A673 (cell line): Measurements from ENCODE around the gene NCKAP5. TPM values are rescaled to one million over a fixed set of nuclear protein-coding genes. Genes with fewer than 3 reads are reported as not detected.

Experiments
- BruUV-seq: library from RNA; stranded (reverse); fragments of 400-500 nt; replicated peaks from 2 replicates; lab custom pipeline; 2021; lab: Mats Ljungman, UMichigan
- CTCF ChIA-PET: fragments of 300-600 bp; sonication (Branson Sonifier 250); formaldehyde crosslinking; loops from one replicate; lab custom pipeline; 2022; ENCODE audit warnings: antibody characterized with exemption; lab: Charles Lee
- POLR2A ChIA-PET: fragments of 300-600 bp; sonication (Branson Sonifier 250); formaldehyde crosslinking; loops from one replicate; lab custom pipeline; 2022; ENCODE audit warnings: antibody characterized with exemption; ENCODE audit not compliant: low non-redundant PET; lab: Charles Lee
- DNase-seq: peaks from one replicate; pipeline ENCODE4 v3.0.0-alpha.2; 2015; ENCODE audit warnings: low spot score
- H3K27ac ChIP-seq: fragments of 200-600 bp; sonication (generic); 2 replicates; pipeline ENCODE4 v1.5.1; 2016; ENCODE audit warnings: mixed run types, low read depth, mild to moderate bottlenecking, mixed read lengths, antibody characterized with exemption, low read length; ENCODE audit not compliant: poor library complexity, severe bottlenecking
- H3K27me3 ChIP-seq: fragments of 200-600 bp; sonication (generic); replicated peaks from 2 replicates; pipeline ENCODE4 v1.6.1; 2017; ENCODE audit warnings: mixed run types, low read depth, mild to moderate bottlenecking, mixed read lengths, antibody characterized with exemption, low read length; ENCODE audit not compliant: insufficient read depth, poor library complexity
- H3K36me3 ChIP-seq: fragments of 200-600 bp; sonication (generic); 2 replicates; pipeline ENCODE4 v1.6.1; 2016; ENCODE audit warnings: mixed run types, mild to moderate bottlenecking, mixed read lengths, antibody characterized with exemption, low read length; ENCODE audit not compliant: insufficient read depth, poor library complexity, severe bottlenecking
- H3K4me1 ChIP-seq: fragments of 200-600 bp; sonication (generic); 2 replicates; pipeline ENCODE4 v1.6.1; 2017; ENCODE audit warnings: mixed run types, mild to moderate bottlenecking, mixed read lengths, antibody characterized with exemption, low read length; ENCODE audit not compliant: insufficient read depth, poor library complexity, severe bottlenecking
- H3K4me3 ChIP-seq: fragments of 200-600 bp; sonication (generic); 2 replicates; pipeline ENCODE4 v1.5.1; 2016; ENCODE audit warnings: low read depth, mixed run types, mild to moderate bottlenecking, mixed read lengths, low read length; ENCODE audit not compliant: poor library complexity, severe bottlenecking
- H3K9me3 ChIP-seq: fragments of 200-600 bp; sonication (generic); 2 replicates; pipeline ENCODE4 v1.6.1; 2016; ENCODE audit warnings: mixed run types, low read depth, mild to moderate bottlenecking, mixed read lengths, antibody characterized with exemption, low read length; ENCODE audit not compliant: poor library complexity, severe bottlenecking
- EZH2 ChIP-seq: fragments of 200-600 bp; sonication (generic); IDR thresholded peaks from 2 replicates; pipeline ENCODE4 v1.6.1; 2017; ENCODE audit warnings: borderline replicate concordance, low read depth, mild to moderate bottlenecking, mixed read lengths, antibody characterized with exemption, low read length; ENCODE audit not compliant: poor library complexity, severe bottlenecking
- intact Hi-C: fragments of 100-400 bp; cut with micrococcal nuclease; formaldehyde crosslinking; loops from one replicate; pipeline ENCODE4 v1.10.0; 2022; ENCODE audit not compliant: unreplicated experiment
- total RNA-seq: library from RNA; stranded (reverse); gene quantifications from 2 replicates; pipeline ENCODE4 v1.2.3, GENCODE V29; 2021
- TF ChIP-seq, protein P1 (sequence below): fragments of 300-800, 200-600 bp; sonication (generic); conservative IDR thresholded peaks from 2 replicates; pipeline ENCODE4 v1.5.1; 2017; ENCODE audit warnings: low read depth, mild to moderate bottlenecking, antibody characterized with exemption, low read length, moderate library complexity, mixed read lengths

NCKAP5 gene
- total RNA-seq, 1 experiment from 2014 or later = 26.6 TPM

DNA sequence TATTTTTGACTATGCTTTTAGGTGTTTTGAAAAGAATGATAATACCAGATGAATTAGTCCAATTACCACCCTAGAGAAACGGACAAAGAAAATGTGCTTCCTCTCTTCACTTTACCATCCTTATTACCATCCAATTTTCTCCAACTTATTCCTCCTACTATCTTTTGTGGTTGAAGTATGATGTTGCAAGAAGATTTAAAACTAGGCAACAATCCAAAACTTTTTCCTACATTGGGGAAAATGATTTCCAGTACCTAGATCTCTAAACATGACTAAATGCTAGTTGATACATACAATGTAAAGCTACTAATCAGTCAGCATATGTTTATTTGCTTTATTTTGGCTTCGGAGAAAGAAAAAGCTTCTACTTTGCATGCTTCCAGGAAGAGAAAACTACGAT lies 543.3 kb downstream of the NCKAP5 start:
- peak; percentile 13 for DNase-seq
- POLR2A ChIA-PET = no interaction called here
- BruUV-seq = no TSS peak
- no peak overlapping the region for H3K4me3 ChIP-seq
- H3K27ac ChIP-seq = no peak overlapping the region
- no peaks in the 10 kb centered on the region for H3K27me3 ChIP-seq
- H3K9me3 ChIP-seq = no peaks in the 10 kb centered on the region
- H3K36me3 ChIP-seq = no peaks in the 10 kb centered on the region
- intact Hi-C loops = no loop called here
- CTCF ChIA-PET = no interaction called here
- TF ChIP-seq, protein P1, sequence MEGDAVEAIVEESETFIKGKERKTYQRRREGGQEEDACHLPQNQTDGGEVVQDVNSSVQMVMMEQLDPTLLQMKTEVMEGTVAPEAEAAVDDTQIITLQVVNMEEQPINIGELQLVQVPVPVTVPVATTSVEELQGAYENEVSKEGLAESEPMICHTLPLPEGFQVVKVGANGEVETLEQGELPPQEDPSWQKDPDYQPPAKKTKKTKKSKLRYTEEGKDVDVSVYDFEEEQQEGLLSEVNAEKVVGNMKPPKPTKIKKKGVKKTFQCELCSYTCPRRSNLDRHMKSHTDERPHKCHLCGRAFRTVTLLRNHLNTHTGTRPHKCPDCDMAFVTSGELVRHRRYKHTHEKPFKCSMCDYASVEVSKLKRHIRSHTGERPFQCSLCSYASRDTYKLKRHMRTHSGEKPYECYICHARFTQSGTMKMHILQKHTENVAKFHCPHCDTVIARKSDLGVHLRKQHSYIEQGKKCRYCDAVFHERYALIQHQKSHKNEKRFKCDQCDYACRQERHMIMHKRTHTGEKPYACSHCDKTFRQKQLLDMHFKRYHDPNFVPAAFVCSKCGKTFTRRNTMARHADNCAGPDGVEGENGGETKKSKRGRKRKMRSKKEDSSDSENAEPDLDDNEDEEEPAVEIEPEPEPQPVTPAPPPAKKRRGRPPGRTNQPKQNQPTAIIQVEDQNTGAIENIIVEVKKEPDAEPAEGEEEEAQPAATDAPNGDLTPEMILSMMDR = no peak
- TF ChIP-seq EZH2 = no peak
- H3K4me1 ChIP-seq = peaks cover 3% of the 10 kb centered on the region

- DNase-seq = no peak
- POLR2A ChIA-PET = no interaction called here
- Histone ChIP-seq H3K27me3 (no peaks in the 10 kb centered on the region), H3K9me3 (no peaks in the 10 kb centered on the region), H3K36me3 (no peaks in the 10 kb centered on the region), H3K27ac (no peak overlapping the region), H3K4me1 (peaks cover 4% of the 10 kb centered on the region), H3K4me3 (no peak overlapping the region)
- TF ChIP-seq, protein P1 = no peak
- TF ChIP-seq EZH2 = no peak
- intact Hi-C loops = no loop called here
- CTCF ChIA-PET = no interaction called here
- no TSS peak for BruUV-seq
Measured at GRCh38 chr2:133012847-133013734, 555.2 kb downstream of the NCKAP5 start.

DNA sequence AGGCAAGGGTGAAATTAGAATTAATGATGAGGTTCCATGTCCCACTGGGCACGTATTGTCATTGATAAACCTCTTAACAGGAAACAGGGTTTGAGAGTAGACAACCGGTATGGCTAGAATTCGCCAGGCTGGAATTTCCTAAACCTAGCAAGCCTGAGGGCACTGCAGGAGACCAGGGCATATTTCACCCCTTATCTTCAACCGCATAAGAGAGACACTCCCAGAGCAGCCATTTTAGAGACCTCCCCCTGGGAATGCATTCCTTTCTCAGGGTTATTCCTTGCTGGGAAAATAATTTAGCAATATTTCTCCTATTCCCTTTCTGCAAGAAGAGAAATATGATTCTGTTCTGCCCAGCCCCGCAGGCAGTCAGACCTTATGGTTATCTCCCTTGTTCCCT lies 563.6 kb downstream of the NCKAP5 start:
- intact Hi-C loops = no loop called here
- H3K9me3 ChIP-seq = no peaks in the 10 kb centered on the region
- H3K4me1 ChIP-seq = no peaks in the 10 kb centered on the region
- no peak overlapping the region for H3K4me3 ChIP-seq
- no peak for TF ChIP-seq EZH2
- TF ChIP-seq, protein P1 = no peak
- BruUV-seq = no TSS peak
- peak; percentile 9 for DNase-seq
- H3K27ac ChIP-seq = no peak overlapping the region
- ChIA-PET POLR2A (interaction anchor here (0.5 kb wide), 1 partner anchor 346 kb away, joined by 3 read pairs; no protein-coding TSS in a partner anchor), CTCF (no interaction called here)
- H3K27me3 ChIP-seq = no peaks in the 10 kb centered on the region
- H3K36me3 ChIP-seq = no peaks in the 10 kb centered on the region
